ELF-1 (cell line): Measurements from ENCODE around the gene DCUN1D1.
"Not testable (repeated sequence)": the region's sequence is repeated elsewhere in the genome, so short reads cannot be mapped to it uniquely, and the experiment has no call there.

ENCODE experiments used
- DNase-seq: peaks from one replicate; pipeline ENCODE4 v3.0.0-alpha.2; 2016; ENCODE audit warnings: low read depth, low spot score

Gene DCUN1D1

DNA sequence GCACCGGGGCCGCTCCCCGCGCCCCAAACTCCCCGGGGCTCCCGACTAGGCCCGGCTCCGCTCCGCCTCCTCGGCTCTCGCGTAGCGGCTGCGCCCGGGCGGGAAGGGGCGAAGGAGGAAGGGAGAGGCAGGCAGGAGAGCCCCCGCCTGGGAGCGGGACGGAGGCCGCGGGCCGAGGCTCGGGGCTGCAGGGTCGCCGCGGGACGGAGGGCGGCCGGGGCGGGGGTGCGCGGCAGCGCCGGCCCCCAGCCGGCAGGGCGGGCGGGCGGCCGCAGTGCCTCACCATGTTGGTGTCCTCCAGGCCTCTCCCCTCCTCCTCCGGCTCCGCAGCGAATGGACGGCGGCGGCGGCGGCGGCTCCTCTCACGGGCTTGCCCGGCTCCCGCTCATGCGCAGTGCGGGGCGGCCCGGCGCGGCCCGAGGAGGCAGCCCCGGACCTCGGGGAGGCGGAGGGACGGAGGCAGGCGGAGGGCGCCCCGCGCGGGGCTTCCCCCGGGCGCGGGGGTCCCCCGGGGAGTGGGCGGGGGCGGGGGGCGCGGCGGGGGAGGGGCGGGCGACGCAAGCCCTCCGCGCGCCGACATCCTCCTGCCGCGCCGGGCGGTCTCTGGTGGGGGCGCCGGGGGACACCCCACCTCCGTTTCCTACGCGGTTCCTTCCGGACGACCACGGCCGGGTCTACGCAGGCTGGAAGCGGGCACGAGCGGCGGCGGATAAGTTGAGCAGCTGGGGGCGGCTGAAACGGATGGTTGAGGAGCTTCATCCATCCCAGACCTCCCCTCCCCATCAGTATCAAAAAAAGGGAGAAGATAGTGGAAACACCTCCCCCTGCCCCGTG is at the start of gene DCUN1D1:
TSS of gene DCUN1D1 (minus strand) at position 335 of the 834 bp plus-strand sequence. CDS start at position 286, 49 bp downstream.
- DNase-seq = peak; percentile 69

GRCh38 chr3:183028416-183028815 is 48.1 kb upstream of the DCUN1D1 start:
- no peak for DNase-seq

GRCh38 chr3:183027276-183027675 is 46.9 kb upstream of the DCUN1D1 start:
- no peak for DNase-seq

GRCh38 chr3:183022936-183023516 is 42.7 kb upstream of the DCUN1D1 start:
- no peak for DNase-seq

DNA sequence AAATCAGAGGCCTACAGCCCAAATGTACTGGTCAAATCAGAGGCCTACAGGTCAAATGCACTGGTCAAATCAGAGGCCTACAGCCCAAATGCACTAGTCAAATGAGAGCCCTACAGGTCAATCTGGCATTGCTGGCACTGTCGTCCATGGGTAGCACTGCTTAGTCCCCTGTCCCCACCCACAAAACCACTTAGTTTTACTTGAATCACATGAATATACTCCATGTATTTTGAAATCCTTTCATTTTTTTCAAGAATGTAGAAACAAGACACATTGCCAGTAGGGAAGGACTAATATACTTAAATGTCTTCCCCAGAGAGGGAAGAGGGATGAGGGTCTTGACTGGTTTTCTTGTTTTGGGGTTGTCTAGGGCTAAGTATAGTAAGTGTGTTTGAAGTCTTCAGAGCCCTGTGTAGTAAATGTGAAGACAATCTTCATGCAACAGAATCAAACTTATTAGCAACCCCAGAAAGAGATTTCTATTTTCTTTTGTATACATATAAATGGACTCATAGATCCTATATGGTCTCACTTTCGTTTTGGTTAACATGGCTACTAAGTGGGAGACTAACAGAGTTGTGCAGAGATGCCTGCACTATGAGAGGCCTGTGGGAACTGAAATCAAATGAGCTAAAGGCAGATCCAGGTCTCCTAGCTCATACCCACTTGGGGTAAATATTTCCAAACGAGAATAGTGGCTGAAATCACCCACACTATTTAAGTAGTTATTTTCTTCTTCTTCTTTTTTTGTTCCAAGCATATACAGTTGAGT is 38.3 kb upstream of the DCUN1D1 start:
- no peak for DNase-seq

DNA sequence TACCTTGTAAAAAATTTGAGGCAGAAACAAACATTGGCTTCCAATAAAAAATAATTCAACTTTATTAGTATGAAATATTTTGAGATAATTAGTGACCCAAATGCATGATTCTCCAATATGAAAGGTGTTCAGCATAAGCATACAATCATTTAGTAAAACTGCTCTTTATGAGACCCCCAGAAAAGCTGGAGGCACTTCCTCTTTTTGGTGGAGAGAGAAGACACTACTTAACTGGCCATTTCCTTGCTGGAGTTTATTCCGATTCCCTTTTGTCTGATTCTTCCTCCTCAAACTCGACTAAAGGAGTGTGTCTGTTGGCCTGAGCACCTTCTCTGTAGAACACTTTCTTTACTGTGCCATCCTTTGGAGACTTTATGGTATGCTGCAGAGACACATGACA is 34.8 kb upstream of the DCUN1D1 start:
- DNase-seq = no peak

GRCh38 chr3:183013856-183014255 is 33.5 kb upstream of the DCUN1D1 start:
- DNase-seq = no peak

- DNase-seq = no peak
These were observed 32.7 kb upstream of the DCUN1D1 start for GRCh38 chr3:183013074-183013473.

DNA sequence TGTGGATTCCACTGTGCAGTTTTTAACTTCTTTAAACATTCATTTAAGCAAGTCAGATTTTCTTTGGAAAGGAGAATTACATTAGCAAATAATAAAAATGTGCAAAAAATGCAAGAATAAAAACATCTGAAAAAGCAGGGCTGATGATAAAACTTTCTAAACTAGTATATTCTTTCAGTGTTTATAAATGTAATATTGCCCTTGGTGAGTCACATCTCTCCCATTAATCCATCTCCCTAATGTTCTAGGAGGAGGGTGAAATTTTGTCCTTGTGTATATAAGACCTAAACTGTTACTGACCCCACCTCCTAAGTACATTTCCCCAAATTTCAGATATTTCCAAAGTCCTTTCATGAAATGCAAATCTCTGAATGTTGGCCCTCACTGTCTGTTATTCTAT is 28.5 kb upstream of the DCUN1D1 start:
- no peak for DNase-seq

- no peak for DNase-seq
These were observed 28.0 kb upstream of the DCUN1D1 start for GRCh38 chr3:183008303-183008702.

GRCh38 chr3:183006396-183007002 is 26.2 kb upstream of the DCUN1D1 start:
- DNase-seq = peak; percentile 38

DNA sequence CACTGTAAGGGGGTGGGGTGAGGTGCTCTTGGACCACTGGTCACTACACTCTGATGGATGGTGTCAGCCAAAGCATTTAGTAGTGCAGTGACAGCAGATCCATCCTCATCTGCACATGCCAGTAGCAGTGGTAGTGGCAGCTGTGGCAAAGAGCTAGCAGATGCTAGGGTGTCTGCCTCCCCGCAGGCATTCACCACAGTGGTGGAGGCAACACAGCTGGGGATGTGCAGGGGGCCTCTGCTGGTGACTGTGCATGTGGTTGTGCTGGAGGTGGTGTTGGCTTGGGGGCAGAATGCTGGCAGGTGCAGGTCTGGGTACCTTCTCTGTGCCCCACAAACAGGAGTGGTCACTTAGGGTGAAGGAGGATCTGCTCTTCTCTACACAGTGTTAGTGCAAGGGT is 19.4 kb upstream of the DCUN1D1 start:
- DNase-seq = no peak

DNA sequence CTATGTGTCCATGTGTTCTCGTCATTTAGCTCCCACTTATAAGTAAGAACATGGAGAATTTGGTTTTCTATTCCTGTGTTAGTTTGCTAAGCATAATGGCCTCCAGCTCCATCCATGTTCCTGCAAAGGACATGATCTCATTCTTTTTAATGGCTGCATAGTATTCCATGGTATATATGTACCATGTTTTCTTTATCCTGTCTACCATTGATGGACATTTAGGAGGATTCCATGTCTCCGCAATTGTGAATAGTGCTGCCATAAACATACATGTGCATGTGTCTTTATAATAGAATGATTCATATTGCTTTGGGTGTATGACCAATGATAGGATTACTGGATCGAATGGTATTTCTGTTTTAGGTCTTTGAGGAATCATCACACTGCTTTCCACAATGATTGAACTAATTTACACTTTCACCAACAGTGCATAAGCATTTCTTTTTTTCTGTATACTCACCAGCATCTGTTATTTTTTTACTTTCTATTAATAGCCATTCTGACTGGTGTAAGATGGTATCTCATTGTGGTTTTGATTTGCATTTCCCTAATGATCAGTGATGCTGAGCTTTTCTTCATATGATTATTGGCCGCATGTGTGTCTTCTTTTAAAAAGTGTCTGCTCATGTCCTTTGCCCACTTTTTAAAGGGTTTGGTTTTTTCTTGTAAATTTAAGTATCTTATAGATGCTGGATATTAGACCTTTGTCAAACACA is 13.3 kb upstream of the DCUN1D1 start:
- DNase-seq = not testable (repeated sequence)

- no peak for DNase-seq
These were observed 9.2 kb upstream of the DCUN1D1 start for GRCh38 chr3:182989566-182989965.

DNA sequence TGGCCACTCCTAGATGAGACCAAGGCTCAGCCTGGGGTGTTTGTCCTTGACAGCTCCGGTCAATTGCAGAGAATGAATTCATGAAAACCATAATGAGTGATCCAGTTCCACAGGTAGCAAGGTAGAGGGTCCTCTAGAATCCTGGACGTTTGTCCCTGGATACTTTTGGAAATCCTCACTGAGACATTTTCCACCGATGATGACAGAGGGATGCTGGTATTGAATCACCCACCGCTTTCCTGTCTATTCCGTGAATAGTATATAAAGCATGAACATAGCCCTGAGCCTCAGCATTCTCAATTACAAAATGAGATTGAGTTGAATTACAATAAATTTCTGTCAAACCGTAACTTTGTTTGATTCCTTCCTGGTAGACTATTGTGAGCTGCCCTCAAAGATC is 5.7 kb upstream of the DCUN1D1 start:
- DNase-seq = no peak

GRCh38 chr3:182983876-182984275 is 3.5 kb upstream of the DCUN1D1 start:
- no peak for DNase-seq

DNA sequence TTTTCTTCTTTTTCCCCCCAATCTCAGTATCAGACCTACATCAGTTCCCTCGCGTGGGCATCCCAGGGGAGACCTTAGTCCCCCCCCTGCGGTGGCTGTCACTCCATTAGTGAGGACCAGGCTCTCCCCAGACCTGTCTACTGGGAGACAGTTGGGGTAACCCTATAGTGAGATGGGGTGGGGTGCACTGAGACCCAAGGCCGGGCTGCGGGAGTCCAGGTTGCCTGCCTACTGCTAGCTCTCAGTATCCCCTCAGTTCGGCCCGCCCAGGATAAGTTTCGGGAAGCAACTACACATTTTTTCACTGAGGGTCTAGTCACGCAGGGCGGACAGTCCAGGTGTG is 671 bp upstream of the DCUN1D1 start:
- no peak for DNase-seq

- peak; percentile 50 for DNase-seq
These were observed 605 bp downstream of the DCUN1D1 start for GRCh38 chr3:182979674-182980191.

DNA sequence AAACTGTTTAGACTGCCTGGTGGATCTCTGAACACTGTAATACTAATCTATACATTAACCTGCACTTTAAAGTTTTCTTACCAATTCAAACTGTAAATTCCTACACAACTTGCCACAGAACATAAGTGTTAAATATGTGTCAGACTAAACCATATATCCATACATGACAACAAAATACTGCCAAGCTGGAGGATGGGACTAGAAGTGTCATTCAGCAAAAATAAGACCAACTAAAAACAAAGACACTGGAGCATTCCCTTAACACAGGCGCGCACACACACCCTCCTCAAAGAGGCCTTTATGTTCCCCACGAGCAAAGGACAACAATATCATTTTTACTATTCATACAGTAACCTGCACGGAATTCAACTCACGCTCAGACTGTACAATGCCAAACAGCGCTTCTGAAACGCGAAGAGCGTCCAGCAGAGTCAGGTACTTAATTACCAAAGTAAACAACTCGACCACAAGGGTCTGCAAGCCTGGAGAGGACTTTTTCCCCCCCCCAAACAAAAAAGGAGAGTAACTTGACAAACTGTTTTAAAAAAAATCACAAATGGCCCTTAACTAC is 1.1 kb downstream of the DCUN1D1 start:
- DNase-seq = peak; percentile 23

- no peak for DNase-seq
These were observed 2.0 kb downstream of the DCUN1D1 start for GRCh38 chr3:182978387-182978786.

DNA sequence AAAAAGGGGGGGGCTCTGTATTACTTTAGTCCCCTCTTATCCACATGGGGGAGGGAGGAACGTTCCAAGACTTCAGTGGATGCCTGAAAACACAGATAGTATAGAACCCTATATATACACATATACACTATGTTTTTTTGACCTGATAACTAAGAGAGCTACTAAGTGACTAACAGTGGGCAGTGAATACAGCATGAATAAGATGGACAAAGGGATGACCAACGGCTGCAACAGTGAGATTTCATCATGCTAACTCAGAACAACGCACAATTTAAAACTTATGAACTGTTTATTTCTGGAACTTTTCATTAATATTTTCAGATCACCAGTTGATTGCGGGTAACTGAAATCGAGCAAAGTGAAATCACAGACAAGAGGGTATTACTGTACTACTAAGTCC is 7.3 kb downstream of the DCUN1D1 start:
- no peak for DNase-seq
